DOHH2 (cell line): ENCODE measurements around the gene PGS1.

Experiments
- H3F3A ChIP-seq: fragments of 200-600 bp; sonication (generic), shearing (Covaris generic); 2 replicates; pipeline ENCODE4 v1.6.0; 2016; ENCODE audit warnings: antibody characterized with exemption, mild to moderate bottlenecking; ENCODE audit not compliant: control insufficient read depth, insufficient read depth
- H3K27ac ChIP-seq: fragments of 200-600 bp; sonication (generic); 2 replicates; pipeline ENCODE4 v1.5.1; 2014; ENCODE audit warnings: low read depth, mild to moderate bottlenecking, low read length, moderate library complexity
- H3K27me3 ChIP-seq: fragments of 200-600 bp; sonication (generic); 2 replicates; pipeline ENCODE4 v1.6.1; 2014; ENCODE audit warnings: mild to moderate bottlenecking, low read length, mixed read lengths; ENCODE audit not compliant: control insufficient read depth
- H3K36me3 ChIP-seq: fragments of 200-600 bp; sonication (generic); 2 replicates; pipeline ENCODE4 v1.6.1; 2014; ENCODE audit warnings: mild to moderate bottlenecking, low read length, moderate library complexity, mixed read lengths; ENCODE audit not compliant: control insufficient read depth
- H3K4me1 ChIP-seq: fragments of 200-600 bp; sonication (generic); 2 replicates; pipeline ENCODE4 v1.6.1; 2014; ENCODE audit warnings: mild to moderate bottlenecking, low read length, mixed read lengths; ENCODE audit not compliant: control insufficient read depth
- H3K4me2 ChIP-seq: fragments of 200-600 bp; sonication (generic); 2 replicates; pipeline ENCODE4 v1.6.0; 2014; ENCODE audit warnings: mild to moderate bottlenecking, low read length, moderate library complexity
- H3K4me3 ChIP-seq: fragments of 200-600 bp; sonication (generic); 2 replicates; pipeline ENCODE4 v1.5.1; 2014; ENCODE audit warnings: mild to moderate bottlenecking, low read length, mixed read lengths
- H3K79me2 ChIP-seq: fragments of 200-600 bp; sonication (generic); 2 replicates; pipeline ENCODE4 v1.6.1; 2014; ENCODE audit warnings: mild to moderate bottlenecking, low read length, mixed read lengths; ENCODE audit not compliant: control insufficient read depth
- H3K9me2 ChIP-seq: fragments of 200-600 bp; sonication (generic); replicated peaks from 2 replicates; pipeline ENCODE4 v1.6.1; 2014; ENCODE audit warnings: mild to moderate bottlenecking, low read length, mixed read lengths; ENCODE audit not compliant: control insufficient read depth
- H3K9me3 ChIP-seq: fragments of 200-600 bp; sonication (generic); 2 replicates; pipeline ENCODE4 v1.6.1; 2014; ENCODE audit warnings: antibody characterized with exemption, low read length, mixed read lengths; ENCODE audit not compliant: control insufficient read depth, insufficient read depth
- H4K20me1 ChIP-seq: fragments of 200-600 bp; sonication (generic); 2 replicates; pipeline ENCODE4 v1.6.0; 2014; ENCODE audit warnings: low read depth, mild to moderate bottlenecking, antibody characterized with exemption, low read length, moderate library complexity; ENCODE audit not compliant: control insufficient read depth, insufficient read depth
- CTCF ChIP-seq: fragments of 200-600 bp; sonication (generic); IDR thresholded peaks from one replicate; pipeline ENCODE4 v1.5.1; 2014; ENCODE audit warnings: antibody characterized with exemption, mild to moderate bottlenecking, low read depth, low read length; ENCODE audit not compliant: poor library complexity, severe bottlenecking
- EZH2phosphoT487 ChIP-seq: fragments of 200-600 bp; sonication (generic); IDR thresholded peaks from 2 replicates; pipeline ENCODE4 v1.6.1; 2017; ENCODE audit warnings: borderline replicate concordance, mild to moderate bottlenecking, antibody characterized with exemption, low read length, moderate library complexity, mixed read lengths

The PGS1 gene

DNA sequence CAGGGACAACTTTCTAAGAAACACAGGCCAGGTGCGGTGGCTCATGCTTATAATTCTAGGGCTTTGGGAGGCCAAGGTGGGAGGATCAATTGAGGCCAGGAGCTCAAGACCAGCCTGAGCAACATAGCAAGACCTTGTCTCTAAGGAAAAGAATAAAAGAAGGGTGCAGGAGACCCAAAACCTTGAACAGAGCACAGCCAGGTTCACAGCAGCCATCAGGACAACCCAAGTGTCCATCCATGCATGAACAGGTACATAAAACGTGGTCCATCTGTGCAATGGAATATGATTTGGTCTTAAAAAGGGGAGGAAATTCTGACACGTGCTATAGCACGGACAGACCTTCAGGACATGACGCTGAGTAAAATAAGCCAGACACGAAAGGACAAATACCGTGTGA, 91.0 kb downstream of the PGS1 start:
- H3K79me2 ChIP-seq = no peaks in the 10 kb centered on the region
- no peak overlapping the region for H3K4me3 ChIP-seq
- TF ChIP-seq EZH2phosphoT487 = no peak
- no peak for TF ChIP-seq CTCF
- no peaks in the 10 kb centered on the region for H3F3A ChIP-seq
- H3K27me3 ChIP-seq = no peaks in the 10 kb centered on the region
- H3K9me2 ChIP-seq = no peaks in the 10 kb centered on the region
- H3K27ac ChIP-seq = no peak overlapping the region
- H3K9me3 ChIP-seq = no peaks in the 10 kb centered on the region
- H3K4me2 ChIP-seq = no peak overlapping the region
- H3K36me3 ChIP-seq = no peaks in the 10 kb centered on the region
- H4K20me1 ChIP-seq = no peaks in the 10 kb centered on the region
- H3K4me1 ChIP-seq = no peaks in the 10 kb centered on the region

DNA sequence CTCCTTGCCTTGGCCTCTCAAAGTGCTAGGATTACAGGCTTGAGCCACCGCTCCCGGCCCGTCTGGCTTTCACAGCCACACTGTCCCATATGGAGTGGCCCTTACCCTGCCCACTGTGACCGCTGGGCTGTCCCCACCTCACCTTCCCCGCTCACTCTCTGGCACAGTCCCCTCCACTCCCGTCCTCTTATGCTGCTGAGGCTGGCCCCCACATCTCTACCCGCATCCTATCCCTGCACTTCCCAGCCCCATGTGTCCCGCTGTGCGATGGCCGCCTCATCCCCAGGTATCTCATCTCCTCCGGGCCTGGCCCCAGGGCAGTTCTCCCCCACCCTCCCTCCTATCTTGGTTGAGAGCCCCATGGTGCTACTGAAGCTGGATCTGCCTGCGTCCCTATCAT, 93.2 kb downstream of the PGS1 start:
- H3K27ac ChIP-seq = no peak overlapping the region
- H4K20me1 ChIP-seq = no peaks in the 10 kb centered on the region
- H3K4me3 ChIP-seq = no peak overlapping the region
- no peaks in the 10 kb centered on the region for H3K79me2 ChIP-seq
- no peaks in the 10 kb centered on the region for H3K9me2 ChIP-seq
- H3K27me3 ChIP-seq = no peaks in the 10 kb centered on the region
- H3K9me3 ChIP-seq = no peaks in the 10 kb centered on the region
- H3F3A ChIP-seq = no peaks in the 10 kb centered on the region
- no peaks in the 10 kb centered on the region for H3K36me3 ChIP-seq
- H3K4me1 ChIP-seq = no peaks in the 10 kb centered on the region
- no peak overlapping the region for H3K4me2 ChIP-seq
- no peak for TF ChIP-seq EZH2phosphoT487
- no peak for TF ChIP-seq CTCF

DNA sequence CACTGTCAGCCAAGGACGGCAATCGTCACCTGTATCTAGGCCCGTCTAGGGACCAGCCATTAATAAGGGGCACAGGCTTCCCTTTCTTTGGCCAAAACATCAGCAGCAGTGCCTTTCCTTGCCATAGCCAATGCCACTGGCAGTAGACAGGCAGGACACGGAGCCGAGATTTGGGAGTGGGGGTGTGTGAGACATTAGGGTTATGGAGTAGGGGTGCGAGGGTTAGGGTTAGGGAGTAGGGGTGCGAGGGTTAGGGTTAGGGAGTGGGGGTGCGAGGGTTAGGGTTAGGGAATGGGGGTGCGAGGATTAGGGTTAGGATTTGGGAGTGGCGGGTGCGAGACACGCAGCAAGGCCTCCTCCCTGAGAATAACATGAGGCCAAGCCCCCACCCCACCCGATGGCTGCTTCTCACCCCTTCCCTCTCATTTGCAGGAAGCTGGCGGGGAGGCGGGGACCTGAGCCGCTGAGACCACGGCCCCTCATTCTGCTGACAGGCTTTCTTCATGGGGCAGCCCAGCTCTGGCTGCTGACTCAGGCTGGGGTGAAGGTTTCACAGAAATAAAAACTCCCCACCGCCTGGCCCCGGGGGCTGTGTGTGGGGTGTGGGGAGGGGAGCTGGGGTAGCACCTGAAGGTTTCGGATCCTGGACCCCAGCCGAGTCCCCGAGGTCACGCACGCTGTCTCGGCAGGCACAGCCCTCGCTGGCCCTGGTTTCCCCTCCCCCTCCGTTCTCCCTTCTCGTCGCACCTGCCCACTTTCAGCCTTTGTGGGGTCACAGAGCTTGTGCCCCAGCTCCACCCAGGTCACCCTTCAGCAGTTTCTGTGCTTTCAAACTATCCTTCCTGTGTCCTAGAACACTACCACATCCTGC, 93.8 kb downstream of the PGS1 start:
- H3K4me2 ChIP-seq = no peak overlapping the region
- no peak overlapping the region for H3K4me3 ChIP-seq
- H3K27ac ChIP-seq = no peak overlapping the region
- H4K20me1 ChIP-seq = no peaks in the 10 kb centered on the region
- H3K9me2 ChIP-seq = no peaks in the 10 kb centered on the region
- no peak for TF ChIP-seq CTCF
- no peak for TF ChIP-seq EZH2phosphoT487
- H3K79me2 ChIP-seq = no peaks in the 10 kb centered on the region
- no peaks in the 10 kb centered on the region for H3K9me3 ChIP-seq
- H3K4me1 ChIP-seq = no peaks in the 10 kb centered on the region
- H3K36me3 ChIP-seq = no peaks in the 10 kb centered on the region
- no peaks in the 10 kb centered on the region for H3K27me3 ChIP-seq
- no peaks in the 10 kb centered on the region for H3F3A ChIP-seq
